Effector memory CD8-positive, alpha-beta T cell (primary cell): ENCODE measurements around the gene ATIC.
A peak's percentile ranks its signal among the peaks of the same experiment; 100 is the strongest.
"Not testable (repeated sequence)": the region's sequence is repeated elsewhere in the genome, so short reads cannot be mapped to it uniquely, and the experiment has no call there.

Source experiments
- ATAC-seq: fragments of 150-1000 bp; cut with Tn5 transposase; replicated peaks from 2 replicates; pipeline ENCODE4 v1.10.0; 2021; ENCODE audit warnings: mild to moderate bottlenecking, moderate library complexity
- DNase-seq, 3 experiments: peaks; one replicate each; pipeline ENCODE4 v3.0.0; 2021
- H3K27ac Mint-ChIP-seq, 2 donors: one replicate each; pipeline ENCODE4 v1.8.0; 2022; ENCODE audit warnings: mild to moderate bottlenecking in 2 of 2, mixed read lengths in 2 of 2, moderate library complexity in 2 of 2
- H3K27me3 Mint-ChIP-seq, 2 donors: one replicate each; pipeline ENCODE4 v1.8.0; 2022; ENCODE audit warnings: mixed read lengths in 2 of 2
- H3K36me3 Mint-ChIP-seq: one replicate; pipeline ENCODE4 v1.8.0; 2022; ENCODE audit warnings: mild to moderate bottlenecking, moderate library complexity, mixed read lengths; ENCODE audit not compliant: insufficient read depth
- H3K4me1 Mint-ChIP-seq, 2 donors: one replicate each; pipeline ENCODE4 v1.8.0; 2022; ENCODE audit warnings: low read depth in 2 of 2, mixed read lengths in 2 of 2
- H3K4me3 Mint-ChIP-seq, 2 donors: one replicate each; pipeline ENCODE4 v1.8.0; 2022; ENCODE audit warnings: mild to moderate bottlenecking in 2 of 2, mixed read lengths in 2 of 2, moderate library complexity in 2 of 2
- H3K9me3 Mint-ChIP-seq, 2 donors: one replicate each; pipeline ENCODE4 v1.8.0; 2022; ENCODE audit warnings: mixed read lengths in 2 of 2

Gene ATIC

GRCh38 chr2:215286309-215286708, 25.6 kb upstream of the ATIC start:
- Mint-ChIP-seq H3K27ac (no peak overlapping the region), H3K9me3 (no peaks in the 10 kb centered on the region), H3K4me1 (no peaks in the 10 kb centered on the region), H3K36me3 (no peaks in the 10 kb centered on the region), H3K4me3 (no peak overlapping the region), H3K27me3 (no peaks in the 10 kb centered on the region)
- ATAC-seq (no peak), DNase-seq (no peak)

- H3K27ac Mint-ChIP-seq: no peak overlapping the region
- H3K27me3 Mint-ChIP-seq: peaks cover 0 to 5% of the 10 kb centered on the region in 2 donors
- DNase-seq (no peak), ATAC-seq (no peak)
- no peaks in the 10 kb centered on the region for H3K4me1 Mint-ChIP-seq
- H3K36me3 Mint-ChIP-seq: no peaks in the 10 kb centered on the region
- H3K9me3 Mint-ChIP-seq: no peaks in the 10 kb centered on the region
- H3K4me3 Mint-ChIP-seq: no peak overlapping the region
Observed at GRCh38 chr2:215288112-215288815, 23.6 kb upstream of the ATIC start.

DNA sequence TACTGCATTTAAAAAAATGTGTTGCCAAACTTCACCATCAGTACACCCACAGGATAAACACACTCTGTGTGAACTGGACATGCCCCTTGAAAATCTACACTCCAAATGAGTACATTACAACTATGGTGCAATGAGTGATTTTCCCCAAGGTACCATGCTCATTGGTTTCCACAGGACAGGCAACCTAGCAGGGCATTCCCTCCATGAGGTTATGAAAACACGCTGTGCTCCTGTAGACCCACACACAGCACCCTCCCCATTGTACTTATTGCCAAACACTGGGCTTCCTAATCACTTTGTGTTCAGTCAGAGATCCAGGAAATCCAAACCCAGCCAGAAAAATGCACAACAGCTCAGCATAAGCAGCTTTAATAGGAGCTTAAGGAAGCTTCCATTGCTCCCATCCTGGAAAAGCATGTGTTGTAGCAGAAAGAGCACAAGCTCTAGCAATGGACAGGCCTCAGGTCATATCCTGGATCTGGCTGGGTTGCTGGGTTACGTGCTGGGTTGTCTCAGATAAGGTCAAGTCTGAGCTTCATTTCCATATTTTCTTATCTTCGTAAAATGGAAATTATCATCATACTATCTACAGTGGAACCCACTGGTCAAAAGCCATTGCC, 20.8 kb upstream of the ATIC start:
- peaks cover 13 to 15% of the 10 kb centered on the region in 2 donors for H3K27me3 Mint-ChIP-seq
- H3K36me3 Mint-ChIP-seq: no peaks in the 10 kb centered on the region
- H3K9me3 Mint-ChIP-seq: no peaks in the 10 kb centered on the region
- H3K4me3 Mint-ChIP-seq: no peak overlapping the region
- no peaks in the 10 kb centered on the region for H3K4me1 Mint-ChIP-seq
- H3K27ac Mint-ChIP-seq: no peak overlapping the region
- DNase-seq (no peak), ATAC-seq (no peak)

GRCh38 chr2:215293879-215294278, 18.0 kb upstream of the ATIC start:
- peaks cover 13 to 15% of the 10 kb centered on the region in 2 donors for H3K27me3 Mint-ChIP-seq
- DNase-seq (no peak), ATAC-seq (no peak)
- H3K27ac Mint-ChIP-seq: peak overlapping the region in 1 of 2 donors; percentile 55
- no peaks in the 10 kb centered on the region for H3K9me3 Mint-ChIP-seq
- no peak overlapping the region for H3K4me3 Mint-ChIP-seq
- no peaks in the 10 kb centered on the region for H3K4me1 Mint-ChIP-seq
- no peaks in the 10 kb centered on the region for H3K36me3 Mint-ChIP-seq

DNA sequence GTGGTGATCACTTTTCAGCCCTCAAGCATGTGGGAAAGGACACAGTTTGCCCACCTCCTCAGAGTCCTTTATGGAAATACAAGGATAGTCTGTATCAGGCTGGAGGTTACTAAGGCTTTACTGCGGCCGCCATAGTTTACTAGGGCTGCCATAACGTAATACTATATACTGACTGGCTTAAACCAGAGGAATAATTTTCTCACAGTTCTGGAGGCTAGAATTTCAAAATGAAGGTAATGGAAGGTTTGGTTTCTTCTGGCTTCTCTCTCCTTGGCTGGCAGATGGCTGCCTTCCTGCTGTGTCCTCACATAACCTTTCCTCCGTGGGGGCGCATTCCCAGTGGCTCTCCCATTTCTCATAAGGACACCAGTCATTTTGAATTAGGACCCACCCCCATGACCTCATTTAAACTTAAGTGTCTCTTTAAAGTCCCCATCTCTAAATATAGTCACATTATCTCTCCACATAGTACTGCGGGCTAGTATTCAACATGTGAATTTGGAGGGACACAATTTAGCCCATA, 12.5 kb upstream of the ATIC start:
- DNase-seq: no peak
- Mint-ChIP-seq H3K27me3 (peaks cover 5 to 6% of the 10 kb centered on the region in 2 donors), H3K27ac (no peak overlapping the region), H3K9me3 (peaks cover 0 to 3% of the 10 kb centered on the region in 2 donors), H3K4me3 (no peak overlapping the region), H3K4me1 (no peaks in the 10 kb centered on the region), H3K36me3 (no peaks in the 10 kb centered on the region)
- ATAC-seq: no peak

- no peak for ATAC-seq
- Mint-ChIP-seq H3K27me3 (peaks cover 15 to 17% of the 10 kb centered on the region in 2 donors), H3K27ac (no peak overlapping the region), H3K36me3 (no peaks in the 10 kb centered on the region), H3K9me3 (peaks cover 0 to 3% of the 10 kb centered on the region in 2 donors), H3K4me3 (no peak overlapping the region), H3K4me1 (no peaks in the 10 kb centered on the region)
- no peak for DNase-seq
Observed at GRCh38 chr2:215301994-215302393, 9.9 kb upstream of the ATIC start.

GRCh38 chr2:215311259-215311624, 617 bp upstream of the ATIC start:
- Mint-ChIP-seq H3K36me3 (peaks cover 12% of the 10 kb centered on the region), H3K27ac (peak overlapping the region; percentile 90 to 92), H3K4me3 (peak overlapping the region; percentile 87 to 88), H3K4me1 (peaks cover 13 to 31% of the 10 kb centered on the region in 2 donors)
- DNase-seq (peak in 1 of 3 experiments; percentile 10), ATAC-seq (peak; percentile 25)
- not testable (repeated sequence) for H3K9me3 Mint-ChIP-seq, H3K27me3 Mint-ChIP-seq

DNA sequence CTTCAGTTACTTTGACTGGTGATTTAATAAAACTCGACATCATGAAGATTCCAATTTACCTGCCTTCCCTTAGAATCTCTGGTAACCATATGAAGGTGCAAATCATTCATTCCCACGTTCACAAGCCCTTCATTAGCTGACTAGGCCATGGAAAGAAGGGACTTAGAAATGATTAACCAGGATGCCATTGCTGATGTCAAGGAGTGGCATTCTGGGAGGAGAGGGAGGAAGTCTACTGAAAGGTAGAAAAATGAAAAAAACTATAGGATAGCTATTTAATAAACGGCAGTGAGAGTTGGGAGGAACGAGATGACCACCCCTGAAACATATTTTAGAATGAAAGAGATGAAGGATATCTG, 1.4 kb downstream of the ATIC start:
- H3K4me3 Mint-ChIP-seq: peak overlapping the region; percentile 87 to 88
- ATAC-seq: no peak
- no peaks in the 10 kb centered on the region for H3K9me3 Mint-ChIP-seq
- H3K4me1 Mint-ChIP-seq: peaks cover 14 to 33% of the 10 kb centered on the region in 2 donors
- H3K36me3 Mint-ChIP-seq: peaks cover 16% of the 10 kb centered on the region
- peak overlapping the region; percentile 90 to 92 for H3K27ac Mint-ChIP-seq
- H3K27me3 Mint-ChIP-seq: no peaks in the 10 kb centered on the region
- DNase-seq: no peak

GRCh38 chr2:215314896-215315295, 3.0 kb downstream of the ATIC start:
- H3K9me3 Mint-ChIP-seq: no peaks in the 10 kb centered on the region
- peaks cover 14 to 33% of the 10 kb centered on the region in 2 donors for H3K4me1 Mint-ChIP-seq
- H3K36me3 Mint-ChIP-seq: peaks cover 32% of the 10 kb centered on the region
- H3K27ac Mint-ChIP-seq: no peak overlapping the region
- DNase-seq: no peak
- no peaks in the 10 kb centered on the region for H3K27me3 Mint-ChIP-seq
- peak overlapping the region in 1 of 2 donors; percentile 9 for H3K4me3 Mint-ChIP-seq
- ATAC-seq: no peak

DNA sequence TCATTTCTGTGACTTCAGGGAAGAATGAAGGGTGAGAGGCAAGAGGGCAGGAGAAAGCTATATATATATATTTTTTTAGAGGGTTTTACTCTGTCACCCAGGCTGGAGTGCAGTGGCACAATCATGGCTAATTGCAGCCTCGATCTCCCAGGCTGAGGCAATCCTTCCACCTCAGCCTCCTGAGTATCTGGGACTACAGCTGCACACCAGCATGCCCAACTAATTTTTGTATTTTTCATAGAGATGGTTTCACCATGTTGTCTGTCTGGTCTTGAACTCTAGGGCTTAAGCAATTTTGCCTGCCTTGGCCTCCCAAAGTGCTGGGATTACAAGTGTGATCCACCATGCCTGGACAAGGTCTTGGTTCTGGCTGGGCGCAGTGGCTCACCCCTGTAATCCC, 3.4 kb downstream of the ATIC start:
- no peak for ATAC-seq
- no peaks in the 10 kb centered on the region for H3K9me3 Mint-ChIP-seq
- H3K4me3 Mint-ChIP-seq: peak overlapping the region in 1 of 2 donors; percentile 9
- no peak overlapping the region for H3K27ac Mint-ChIP-seq
- H3K27me3 Mint-ChIP-seq: no peaks in the 10 kb centered on the region
- H3K36me3 Mint-ChIP-seq: peaks cover 37% of the 10 kb centered on the region
- no peak for DNase-seq
- peaks cover 14 to 35% of the 10 kb centered on the region in 2 donors for H3K4me1 Mint-ChIP-seq

- Mint-ChIP-seq H3K4me1 (peaks cover 17 to 42% of the 10 kb centered on the region in 2 donors), H3K27ac (peak overlapping the region in 1 of 2 donors; percentile 12), H3K9me3 (no peaks in the 10 kb centered on the region), H3K4me3 (no peak overlapping the region), H3K36me3 (peaks cover 39% of the 10 kb centered on the region), H3K27me3 (no peaks in the 10 kb centered on the region)
- ATAC-seq (no peak), DNase-seq (no peak)
Observed at GRCh38 chr2:215316336-215316735, 4.5 kb downstream of the ATIC start.

DNA sequence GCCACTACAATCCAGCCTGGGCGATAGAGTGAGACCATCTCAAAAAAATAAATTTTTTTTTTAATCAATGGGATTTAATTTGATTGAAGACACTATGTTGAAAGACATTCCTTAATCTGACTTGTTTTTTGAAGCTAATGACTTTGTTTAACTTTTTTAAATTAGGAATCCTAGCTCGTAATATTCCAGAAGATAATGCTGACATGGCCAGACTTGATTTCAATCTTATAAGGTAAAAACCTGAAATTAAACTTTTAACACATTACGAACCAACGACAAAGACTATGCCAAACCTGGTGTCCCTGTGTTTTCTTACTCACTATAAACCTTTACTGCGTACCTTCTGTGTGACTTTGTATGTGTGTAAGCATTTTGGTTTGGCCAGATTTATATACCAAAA, 7.6 kb downstream of the ATIC start:
- Mint-ChIP-seq H3K4me1 (peaks cover 11 to 36% of the 10 kb centered on the region in 2 donors), H3K36me3 (peaks cover 61% of the 10 kb centered on the region)

GRCh38 chr2:215320102-215320501, 8.2 kb downstream of the ATIC start:
- Mint-ChIP-seq H3K36me3 (peaks cover 65% of the 10 kb centered on the region), H3K9me3 (no peaks in the 10 kb centered on the region), H3K27me3 (no peaks in the 10 kb centered on the region), H3K4me3 (no peak overlapping the region), H3K4me1 (peaks cover 13 to 34% of the 10 kb centered on the region in 2 donors), H3K27ac (peak overlapping the region in 1 of 2 donors; percentile 36)
- ATAC-seq (no peak), DNase-seq (no peak)

More for the DNA sequence above, 7.6 kb downstream of the ATIC start:
- Mint-ChIP-seq H3K27me3 (no peaks in the 10 kb centered on the region), H3K4me3 (no peak overlapping the region), H3K27ac (peak overlapping the region in 1 of 2 donors; percentile 36), H3K9me3 (no peaks in the 10 kb centered on the region)
- no peak for DNase-seq
- no peak for ATAC-seq

GRCh38 chr2:215320679-215321078, 8.8 kb downstream of the ATIC start:
- Mint-ChIP-seq H3K4me3 (no peak overlapping the region), H3K27me3 (no peaks in the 10 kb centered on the region), H3K4me1 (peaks cover 14 to 34% of the 10 kb centered on the region in 2 donors), H3K27ac (peak overlapping the region in 1 of 2 donors; percentile 36), H3K9me3 (no peaks in the 10 kb centered on the region), H3K36me3 (peaks cover 70% of the 10 kb centered on the region)
- ATAC-seq (no peak), DNase-seq (no peak)
